ENCODE data around the gene RNF168.
"Not testable (repeated sequence)": the region's sequence is repeated elsewhere in the genome, so short reads cannot be mapped to it uniquely, and the experiment has no call there.

The RNF168 gene

GRCh38 chr3:196463478-196463756 is 40.2 kb downstream of the RNF168 start:
- peaks cover 2% of the 10 kb centered on the region for H3K4me1 Mint-ChIP-seq
- peaks cover 4% of the 10 kb centered on the region for H3K9me3 Mint-ChIP-seq
- H3K27ac Mint-ChIP-seq = no peak overlapping the region
- ATAC-seq (no peak), DNase-seq (no peak)
- H3K27me3 Mint-ChIP-seq = no peaks in the 10 kb centered on the region
- peaks cover 15% of the 10 kb centered on the region for H3K36me3 Mint-ChIP-seq (ENCODE audit: low read depth)
- H3K4me3 Mint-ChIP-seq = no peak overlapping the region

DNA sequence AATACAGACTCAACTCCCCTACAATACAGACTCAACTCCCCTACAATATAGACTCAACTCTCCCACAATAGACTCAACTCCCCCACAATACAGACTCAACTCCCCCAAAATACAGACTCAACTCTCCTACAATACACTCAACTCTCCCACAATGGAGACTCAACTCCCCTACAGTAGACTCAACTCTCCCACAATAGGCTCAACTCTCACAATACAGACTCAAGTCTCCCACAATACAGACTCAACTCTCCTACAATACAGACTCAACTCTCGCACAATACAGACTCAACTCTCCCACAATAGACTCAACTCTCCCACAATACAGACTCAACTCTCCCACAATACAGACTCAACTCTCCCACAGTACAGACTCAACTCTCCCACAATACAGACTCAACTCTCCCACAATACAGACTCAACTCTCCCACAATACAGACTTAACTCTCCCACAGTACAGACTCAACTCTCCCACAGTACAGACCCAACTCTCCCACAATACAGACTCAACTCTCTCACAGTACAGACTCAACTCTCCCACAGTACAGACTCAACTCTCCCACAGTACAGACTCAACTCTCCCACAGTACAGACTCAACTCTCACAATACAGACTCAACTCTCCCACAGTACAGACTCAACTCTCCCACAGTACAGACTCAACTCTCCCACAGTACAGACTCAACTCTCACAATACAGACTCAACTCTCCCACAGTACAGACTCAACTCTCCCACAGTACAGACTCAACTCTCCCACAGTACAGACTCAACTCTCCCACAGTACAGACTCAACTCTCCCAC is 40.7 kb downstream of the RNF168 start:
- peaks cover 14% of the 10 kb centered on the region for H3K36me3 Mint-ChIP-seq (ENCODE audit: low read depth)
- H3K27me3 Mint-ChIP-seq, H3K4me1 Mint-ChIP-seq, H3K4me3 Mint-ChIP-seq, H3K9me3 Mint-ChIP-seq, DNase-seq, H3K27ac Mint-ChIP-seq, ATAC-seq: not testable (repeated sequence)

DNA sequence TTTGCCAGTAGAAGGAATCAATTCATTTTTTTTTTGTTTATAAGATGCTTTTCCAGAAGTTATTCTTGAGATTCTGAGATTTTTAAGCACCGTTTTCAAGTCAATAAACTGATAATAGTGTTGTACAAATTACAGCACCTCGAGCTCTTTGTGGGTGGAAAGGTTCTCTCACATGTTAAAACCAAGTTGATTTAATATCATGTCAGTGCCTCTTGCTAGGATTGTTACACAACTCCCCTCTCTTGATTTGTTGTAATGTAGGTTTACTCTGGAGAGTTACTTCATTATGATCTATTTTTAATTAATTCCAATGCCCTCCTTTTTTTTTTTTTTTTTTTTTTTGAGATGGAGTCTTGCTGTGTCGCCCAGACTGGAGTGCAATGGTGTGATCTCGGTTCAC is 45.5 kb downstream of the RNF168 start:
- no peak overlapping the region for H3K27ac Mint-ChIP-seq
- H3K36me3 Mint-ChIP-seq (ENCODE audit: low read depth) = no peaks in the 10 kb centered on the region
- ATAC-seq (no peak), DNase-seq (no peak)
- H3K9me3 Mint-ChIP-seq = no peaks in the 10 kb centered on the region
- H3K27me3 Mint-ChIP-seq = no peaks in the 10 kb centered on the region
- H3K4me1 Mint-ChIP-seq = peaks cover 7% of the 10 kb centered on the region
- no peak overlapping the region for H3K4me3 Mint-ChIP-seq

DNA sequence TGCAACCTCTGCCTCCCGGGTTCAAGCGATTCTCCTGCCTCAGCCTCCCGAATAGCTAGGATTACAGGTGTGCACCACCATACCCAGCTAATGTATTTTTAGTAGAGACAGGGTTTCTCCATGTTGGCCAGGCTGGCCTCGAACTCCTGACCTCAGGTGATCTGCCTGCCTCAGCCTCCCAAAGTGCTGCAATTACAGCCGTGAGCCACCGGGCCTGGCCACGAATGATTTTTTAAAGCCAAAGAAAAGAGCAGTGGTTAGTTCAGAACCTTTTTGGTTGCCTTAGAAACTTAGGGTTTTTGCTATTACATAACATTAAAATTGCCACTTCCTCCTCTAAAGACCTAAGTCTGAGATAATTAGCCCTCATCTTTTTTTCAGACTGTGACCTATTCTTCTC is 46.1 kb downstream of the RNF168 start:
- H3K4me3 Mint-ChIP-seq = not testable (repeated sequence)

GRCh38 chr3:196454935-196455334 is 48.6 kb downstream of the RNF168 start:
- H3K27ac Mint-ChIP-seq = no peak overlapping the region
- DNase-seq = no peak
- no peaks in the 10 kb centered on the region for H3K9me3 Mint-ChIP-seq

More for the DNA sequence above, 46.1 kb downstream of the RNF168 start:
- not testable (repeated sequence) for H3K4me1 Mint-ChIP-seq; H3K9me3 Mint-ChIP-seq; H3K27ac Mint-ChIP-seq; H3K36me3 Mint-ChIP-seq (ENCODE audit: low read depth); ATAC-seq; H3K27me3 Mint-ChIP-seq; DNase-seq

GRCh38 chr3:196445391-196445790 is 58.2 kb downstream of the RNF168 start:
- not testable (repeated sequence) for DNase-seq; ATAC-seq; H3K4me3 Mint-ChIP-seq; H3K27ac Mint-ChIP-seq; H3K4me1 Mint-ChIP-seq; H3K27me3 Mint-ChIP-seq; H3K36me3 Mint-ChIP-seq (ENCODE audit: low read depth); H3K9me3 Mint-ChIP-seq

More at GRCh38 chr3:196454935-196455334, 48.6 kb downstream of the RNF168 start:
- Mint-ChIP-seq H3K27me3 (no peaks in the 10 kb centered on the region), H3K4me3 (no peak overlapping the region), H3K4me1 (peaks cover 5% of the 10 kb centered on the region), H3K36me3 (ENCODE audit: low read depth) (no peaks in the 10 kb centered on the region)
- ATAC-seq = no peak

GRCh38 chr3:196444500-196444894 is 59.1 kb downstream of the RNF168 start:
- no peaks in the 10 kb centered on the region for H3K36me3 Mint-ChIP-seq (ENCODE audit: low read depth)
- DNase-seq (no peak), ATAC-seq (no peak)
- no peaks in the 10 kb centered on the region for H3K27me3 Mint-ChIP-seq
- no peaks in the 10 kb centered on the region for H3K9me3 Mint-ChIP-seq
- H3K4me3 Mint-ChIP-seq = no peak overlapping the region
- H3K4me1 Mint-ChIP-seq = peaks cover 5% of the 10 kb centered on the region
- no peak overlapping the region for H3K27ac Mint-ChIP-seq

DNA sequence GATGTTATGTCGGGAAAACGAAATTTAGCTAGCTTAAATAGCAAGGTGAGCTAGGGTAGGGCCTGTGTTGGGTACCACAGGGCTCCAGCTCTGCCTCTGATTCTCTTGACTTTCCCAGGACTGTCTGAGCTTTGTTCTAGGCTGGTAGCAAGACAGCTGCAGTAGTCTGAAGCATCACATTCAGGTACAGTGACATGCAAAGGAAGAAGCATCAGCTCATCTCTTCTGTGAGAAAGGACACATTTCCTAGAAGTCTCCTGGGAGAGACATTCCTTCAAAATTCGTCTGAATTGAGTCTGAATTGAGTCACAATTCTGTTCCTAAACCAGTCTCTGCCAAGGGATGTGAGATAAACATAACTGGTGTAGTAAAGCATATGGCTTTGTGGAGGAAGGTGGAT is 62.9 kb downstream of the RNF168 start:
- Mint-ChIP-seq H3K27me3 (no peaks in the 10 kb centered on the region), H3K9me3 (no peaks in the 10 kb centered on the region), H3K4me1 (peaks cover 5% of the 10 kb centered on the region), H3K27ac (no peak overlapping the region), H3K36me3 (ENCODE audit: low read depth) (no peaks in the 10 kb centered on the region), H3K4me3 (no peak overlapping the region)
- ATAC-seq = no peak
- DNase-seq = no peak

DNA sequence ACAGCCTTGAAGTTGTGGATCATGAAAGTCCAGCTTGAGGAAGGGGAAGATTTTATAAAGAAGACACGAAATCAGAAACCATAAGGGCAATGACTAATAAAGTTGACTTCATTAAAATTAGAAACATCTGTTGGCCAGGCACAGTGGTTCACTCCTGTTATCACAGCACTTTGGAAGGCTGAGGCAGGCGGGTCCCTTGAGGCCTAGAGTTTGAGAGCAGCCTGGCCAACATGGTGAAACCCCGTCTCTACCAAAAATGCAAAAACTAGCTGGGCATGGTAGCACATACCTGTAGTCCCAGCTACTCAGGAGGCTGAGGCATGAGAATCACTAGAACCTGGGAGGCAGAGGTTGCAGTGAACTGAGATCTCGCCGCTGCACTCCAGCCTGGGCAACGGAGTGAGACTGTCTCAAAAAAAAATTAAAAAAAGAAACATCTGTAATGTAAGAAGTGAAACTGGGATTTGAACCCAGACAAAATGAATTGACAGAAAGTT is 63.5 kb downstream of the RNF168 start:
- H3K4me1 Mint-ChIP-seq = peaks cover 5% of the 10 kb centered on the region
- no peak for ATAC-seq
- DNase-seq = no peak
- H3K36me3 Mint-ChIP-seq (ENCODE audit: low read depth) = no peaks in the 10 kb centered on the region
- H3K9me3 Mint-ChIP-seq = no peaks in the 10 kb centered on the region
- H3K27me3 Mint-ChIP-seq = no peaks in the 10 kb centered on the region
- H3K27ac Mint-ChIP-seq = no peak overlapping the region
- H3K4me3 Mint-ChIP-seq = no peak overlapping the region

DNA sequence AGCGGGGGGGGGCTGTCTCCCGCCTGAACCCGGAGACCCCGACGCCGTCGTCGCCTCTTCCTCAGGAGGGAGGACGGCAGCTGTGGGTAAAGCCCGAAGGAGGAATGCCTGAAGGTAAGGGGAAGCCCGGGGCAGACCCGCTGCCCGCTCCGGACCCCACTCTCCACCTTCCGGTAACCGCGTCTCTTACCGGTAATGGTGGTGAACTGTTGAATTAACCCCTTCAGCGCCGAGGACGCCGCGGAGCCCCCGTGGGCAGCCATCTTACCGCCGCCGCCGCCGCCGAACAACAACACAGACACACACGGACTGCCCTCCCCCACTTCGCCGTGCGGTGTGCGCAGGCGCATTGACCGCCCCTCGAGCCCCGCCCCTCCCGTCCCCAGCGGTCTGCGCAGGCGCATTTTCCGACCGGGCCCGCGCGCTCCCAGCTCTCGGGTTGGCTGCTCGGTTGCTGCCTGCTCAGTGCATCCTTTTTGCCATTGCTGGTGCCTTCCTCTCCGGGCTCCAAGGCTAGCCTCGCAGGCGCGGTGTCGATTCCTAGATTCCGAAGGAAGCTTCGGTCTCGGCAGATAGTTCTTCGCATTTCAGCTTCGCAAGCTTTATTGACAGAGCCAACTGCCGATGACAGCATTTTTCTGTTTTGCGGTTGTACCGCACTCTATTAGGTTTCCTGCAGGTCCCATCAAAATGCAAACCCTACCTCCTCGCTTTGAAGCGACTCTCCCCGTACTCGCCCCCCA is 71.3 kb downstream of the RNF168 start, which contains the start of gene UBXN7:
Gene UBXN7 (minus strand): TSS at position 291 of the 743 bp plus-strand sequence. CDS start 28 bp downstream, at position 263.
- peak within 1 kb of the TSS; percentile 97 for H3K27ac Mint-ChIP-seq
- peaks cover 10% of the 10 kb centered on the region for H3K36me3 Mint-ChIP-seq (ENCODE audit: low read depth)
- peak; percentile 91 for ATAC-seq
- H3K27me3 Mint-ChIP-seq = peaks cover 3% of the 10 kb centered on the region
- peak; percentile 98 for DNase-seq
- H3K4me3 Mint-ChIP-seq = peak within 1 kb of the TSS; percentile 83
- peaks cover 26% of the 10 kb centered on the region for H3K4me1 Mint-ChIP-seq
- no peaks in the 10 kb centered on the region for H3K9me3 Mint-ChIP-seq

DNA sequence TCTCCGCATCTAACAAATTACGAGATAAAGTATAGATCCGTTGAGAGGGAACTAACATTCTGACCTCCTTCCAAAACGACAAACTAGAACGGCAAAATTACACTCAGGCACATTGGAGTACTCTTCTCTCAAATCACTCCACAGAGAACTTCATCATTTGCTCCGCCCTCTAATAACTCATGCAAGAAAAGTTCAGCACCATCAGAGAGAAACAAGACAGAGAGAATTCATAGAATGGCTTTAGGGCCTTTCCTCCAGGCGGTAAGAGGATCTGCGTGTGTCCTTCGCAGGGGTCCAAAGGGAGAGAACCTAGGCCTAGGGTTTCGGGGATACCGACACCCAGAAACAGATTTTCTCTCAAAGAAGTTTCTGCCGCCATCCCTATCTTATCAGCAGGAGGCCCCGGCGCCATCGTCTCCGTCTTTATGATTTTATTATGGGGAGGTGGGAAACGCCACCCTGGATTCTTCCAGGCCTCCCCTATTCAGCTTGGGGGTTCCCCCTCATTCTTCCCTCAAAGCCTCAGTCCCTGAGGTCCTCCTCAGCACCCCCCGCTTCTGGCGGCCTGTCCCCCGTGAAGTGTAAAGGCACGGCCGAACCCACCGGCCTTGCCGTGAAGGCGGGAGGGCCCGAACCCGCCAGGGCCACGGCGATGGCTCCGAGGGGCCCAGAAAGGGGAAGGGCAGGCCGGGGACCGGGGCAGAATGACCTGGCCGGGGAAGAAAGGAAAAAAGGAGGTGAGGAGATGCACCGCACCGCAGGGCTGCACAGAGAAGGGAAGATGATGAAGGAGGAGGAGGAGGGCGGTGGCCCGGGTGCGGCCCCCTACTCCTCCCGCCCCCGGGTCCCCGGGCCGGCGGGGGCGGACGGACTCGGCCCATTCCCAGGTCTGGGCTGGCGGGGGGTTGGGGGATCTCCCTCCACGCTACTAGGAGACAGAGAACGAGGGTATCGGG is 72.1 kb downstream of the RNF168 start:
- Mint-ChIP-seq H3K4me3 (peak overlapping the region; percentile 83), H3K36me3 (ENCODE audit: low read depth) (peaks cover 10% of the 10 kb centered on the region), H3K4me1 (peaks cover 26% of the 10 kb centered on the region), H3K9me3 (no peaks in the 10 kb centered on the region), H3K27me3 (peaks cover 3% of the 10 kb centered on the region), H3K27ac (peak overlapping the region; percentile 97)
- peak; percentile 29 for ATAC-seq
- peak; percentile 29 for DNase-seq

- Mint-ChIP-seq H3K27ac (no peak overlapping the region), H3K36me3 (ENCODE audit: low read depth) (peaks cover 15% of the 10 kb centered on the region), H3K4me1 (peaks cover 29% of the 10 kb centered on the region), H3K27me3 (peaks cover 3% of the 10 kb centered on the region), H3K9me3 (no peaks in the 10 kb centered on the region), H3K4me3 (no peak overlapping the region)
- ATAC-seq (no peak), DNase-seq (no peak)
Observed at GRCh38 chr3:196428041-196428440, 75.5 kb downstream of the RNF168 start.

DNA sequence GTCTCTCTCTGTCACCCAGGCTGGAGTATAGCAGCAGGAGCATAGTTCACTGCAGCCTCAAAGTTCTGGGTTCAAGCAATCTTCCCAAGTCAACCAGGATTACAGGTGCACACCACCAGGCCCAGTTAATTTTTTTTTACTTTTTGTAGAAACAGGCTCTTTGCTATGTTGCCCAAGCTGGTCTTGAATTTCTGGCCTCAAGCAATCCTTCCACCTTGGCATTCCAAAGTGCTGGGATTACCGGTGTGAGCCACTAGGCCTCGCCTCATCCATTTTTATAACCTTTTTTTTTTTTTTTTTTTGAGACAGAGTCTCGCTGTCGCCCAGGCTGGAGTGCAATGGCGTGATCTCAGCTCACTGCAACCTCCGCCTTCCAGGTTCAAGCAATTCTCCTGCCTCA is 79.1 kb downstream of the RNF168 start:
- H3K27ac Mint-ChIP-seq, H3K27me3 Mint-ChIP-seq, H3K9me3 Mint-ChIP-seq, DNase-seq, ATAC-seq, H3K4me3 Mint-ChIP-seq: not testable (repeated sequence)
- peaks cover 11% of the 10 kb centered on the region for H3K36me3 Mint-ChIP-seq (ENCODE audit: low read depth)
- H3K4me1 Mint-ChIP-seq = peaks cover 36% of the 10 kb centered on the region

DNA sequence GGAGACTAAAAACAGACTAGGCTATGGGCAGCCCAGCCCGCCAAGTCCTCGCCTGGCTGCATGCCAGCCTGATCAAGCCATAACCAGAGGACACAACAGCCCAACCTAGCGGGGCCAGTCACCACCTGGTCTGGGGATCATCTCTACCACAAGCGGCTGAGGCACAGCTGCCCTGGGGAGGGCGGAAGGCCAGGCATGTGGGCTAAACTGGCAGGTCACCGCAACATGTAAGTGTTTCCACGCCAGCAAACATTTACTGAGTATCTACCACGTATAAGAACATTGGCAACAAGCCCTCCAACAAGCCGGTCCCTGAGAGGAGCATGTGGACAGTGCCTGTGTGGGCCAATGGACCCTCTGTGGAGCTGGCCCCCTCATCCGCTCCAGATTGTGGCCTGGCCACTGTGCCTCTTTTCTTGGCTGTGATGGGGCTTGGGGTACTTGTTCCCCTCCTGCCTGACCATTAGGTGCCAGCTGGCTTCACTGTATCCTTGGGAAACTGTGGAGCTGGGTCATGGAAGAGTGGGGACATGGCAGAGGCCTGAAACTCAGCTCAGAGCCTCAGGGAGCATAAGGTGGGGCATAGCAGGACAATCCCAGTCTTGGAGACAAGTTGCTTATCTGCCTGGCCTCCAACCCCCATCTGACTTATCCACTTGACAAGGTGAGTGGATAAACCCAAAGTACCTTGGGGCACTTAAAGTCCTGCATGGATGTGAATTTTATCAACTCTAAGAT is 80.4 kb downstream of the RNF168 start:
- Mint-ChIP-seq H3K27ac (no peak overlapping the region), H3K4me1 (peaks cover 41% of the 10 kb centered on the region), H3K27me3 (no peaks in the 10 kb centered on the region), H3K4me3 (no peak overlapping the region), H3K9me3 (no peaks in the 10 kb centered on the region), H3K36me3 (ENCODE audit: low read depth) (peaks cover 11% of the 10 kb centered on the region)
- ATAC-seq = no peak
- DNase-seq = no peak

Data from activated naive CD8-positive, alpha-beta T cell treated with anti-CD3 and anti-CD28 coated beads, Interleukin-2, amount 50 U/mL, for 24 hours (primary cell).